ENCODE measurements around the gene HCRTR1.
A peak's percentile ranks its signal among the peaks of the same experiment; 100 is the strongest.

HCRTR1 gene

DNA sequence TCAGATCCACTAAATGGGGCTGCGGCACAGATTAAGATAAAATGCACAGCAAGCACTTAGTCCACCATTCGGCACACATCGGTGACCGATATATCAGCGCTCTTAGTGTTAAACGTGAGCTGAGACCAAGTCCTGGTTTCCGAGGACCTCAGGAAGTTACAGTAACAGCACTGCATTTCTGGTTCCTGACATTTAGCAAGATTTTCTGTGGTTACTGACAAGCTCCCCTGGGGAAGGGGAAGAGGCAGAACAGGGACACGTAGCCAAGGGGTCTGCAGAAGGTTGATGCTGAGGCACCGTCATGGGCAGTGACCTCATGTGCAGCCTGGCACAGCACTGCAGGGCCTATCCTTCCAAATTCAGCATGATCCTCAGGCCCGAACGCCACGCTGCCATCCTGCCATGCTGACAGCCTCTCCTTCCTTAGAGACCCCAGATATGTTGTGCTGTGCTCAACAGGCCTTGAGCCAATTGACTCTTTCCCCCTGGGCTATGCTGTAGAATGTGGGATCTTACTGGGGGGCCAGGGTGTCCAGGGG is 40.6 kb downstream of the HCRTR1 start:
- no peak for DNase-seq (ENCODE audit: low read depth)
- TF ChIP-seq, protein P1, sequence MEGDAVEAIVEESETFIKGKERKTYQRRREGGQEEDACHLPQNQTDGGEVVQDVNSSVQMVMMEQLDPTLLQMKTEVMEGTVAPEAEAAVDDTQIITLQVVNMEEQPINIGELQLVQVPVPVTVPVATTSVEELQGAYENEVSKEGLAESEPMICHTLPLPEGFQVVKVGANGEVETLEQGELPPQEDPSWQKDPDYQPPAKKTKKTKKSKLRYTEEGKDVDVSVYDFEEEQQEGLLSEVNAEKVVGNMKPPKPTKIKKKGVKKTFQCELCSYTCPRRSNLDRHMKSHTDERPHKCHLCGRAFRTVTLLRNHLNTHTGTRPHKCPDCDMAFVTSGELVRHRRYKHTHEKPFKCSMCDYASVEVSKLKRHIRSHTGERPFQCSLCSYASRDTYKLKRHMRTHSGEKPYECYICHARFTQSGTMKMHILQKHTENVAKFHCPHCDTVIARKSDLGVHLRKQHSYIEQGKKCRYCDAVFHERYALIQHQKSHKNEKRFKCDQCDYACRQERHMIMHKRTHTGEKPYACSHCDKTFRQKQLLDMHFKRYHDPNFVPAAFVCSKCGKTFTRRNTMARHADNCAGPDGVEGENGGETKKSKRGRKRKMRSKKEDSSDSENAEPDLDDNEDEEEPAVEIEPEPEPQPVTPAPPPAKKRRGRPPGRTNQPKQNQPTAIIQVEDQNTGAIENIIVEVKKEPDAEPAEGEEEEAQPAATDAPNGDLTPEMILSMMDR (conservative IDR thresholded peaks at IDR 0.05; ENCODE audit: low read depth, low read length): no peak
- H3K4me3 ChIP-seq (ENCODE audit: low read depth, low read length): no peak overlapping the region

DNA sequence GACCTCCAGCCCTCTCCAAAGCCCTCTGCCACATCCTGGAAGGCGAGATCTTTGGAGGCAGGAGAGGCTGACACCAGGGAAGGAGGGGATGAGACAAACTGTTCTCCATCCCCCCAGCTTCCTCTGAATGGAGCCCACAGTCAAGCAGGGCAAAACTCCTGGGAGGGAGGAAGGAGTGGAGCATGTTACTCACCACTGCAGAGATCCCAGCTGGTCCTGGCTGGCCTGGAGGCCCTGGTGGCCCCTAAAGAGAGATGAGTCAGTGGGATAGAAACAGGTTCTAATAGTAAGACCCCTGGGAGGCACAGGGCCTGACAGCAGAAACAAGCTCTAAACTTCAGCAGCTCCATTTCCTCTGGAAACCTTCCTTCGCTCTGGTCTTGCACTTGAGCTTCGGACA is 41.2 kb downstream of the HCRTR1 start:
- no peak overlapping the region for H3K4me3 ChIP-seq (ENCODE audit: low read depth, low read length)

DNA sequence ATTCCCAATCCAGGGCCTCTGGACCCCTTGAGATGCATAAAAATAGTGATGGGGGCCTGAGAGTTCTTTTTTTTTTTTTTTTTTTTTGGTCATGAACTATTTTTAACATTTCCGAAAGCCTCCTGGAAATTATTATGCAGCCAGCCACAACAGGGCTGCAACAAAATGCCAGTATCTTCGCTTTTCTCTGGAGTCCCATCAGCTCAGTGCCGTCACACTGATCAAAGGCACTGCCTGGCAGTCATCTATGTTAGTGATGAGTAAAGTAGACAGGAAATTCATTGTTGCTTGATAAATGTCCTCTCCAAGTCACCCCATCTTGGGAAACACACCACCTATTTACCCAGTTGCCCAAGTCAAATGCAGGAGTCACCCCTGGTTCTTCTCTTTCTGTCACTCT is 42.4 kb downstream of the HCRTR1 start:
- no peak overlapping the region for H3K4me3 ChIP-seq (ENCODE audit: low read depth, low read length)
- TF ChIP-seq, protein P1 (conservative IDR thresholded peaks at IDR 0.05; ENCODE audit: low read depth, low read length): no peak
- DNase-seq (ENCODE audit: low read depth): no peak

More for the DNA sequence above, 41.2 kb downstream of the HCRTR1 start:
- TF ChIP-seq, protein P1 (conservative IDR thresholded peaks at IDR 0.05; ENCODE audit: low read depth, low read length): no peak
- DNase-seq (ENCODE audit: low read depth): no peak

DNA sequence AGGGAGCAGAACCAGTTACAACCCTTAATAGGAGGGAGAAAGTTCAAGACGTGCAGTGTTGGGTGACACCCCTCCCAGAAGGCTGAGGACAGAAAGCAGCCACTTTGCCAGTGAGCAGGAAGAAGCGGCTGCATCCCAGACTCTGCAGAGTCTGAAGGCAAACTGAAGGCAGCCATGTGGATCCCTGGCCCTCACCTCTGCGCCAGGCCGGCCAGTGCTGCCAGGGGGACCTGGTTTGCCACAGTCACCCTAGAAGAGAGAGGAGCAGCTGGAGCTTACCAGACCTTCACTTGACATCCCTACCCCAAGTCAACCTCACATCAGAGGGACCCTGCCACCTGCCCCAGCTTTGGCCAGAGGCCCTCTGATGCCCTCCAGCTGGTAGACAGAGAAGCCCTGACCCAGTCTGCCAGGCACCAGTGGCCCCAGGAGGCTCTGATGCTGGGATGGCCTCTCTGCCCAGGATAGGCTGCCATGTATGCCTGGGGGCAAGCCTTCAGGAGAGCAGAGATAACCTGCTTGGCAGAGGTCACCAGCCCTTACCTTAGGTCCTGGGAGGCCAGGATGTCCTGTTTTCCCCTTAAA is 43.5 kb downstream of the HCRTR1 start:
- TF ChIP-seq, protein P1 (conservative IDR thresholded peaks at IDR 0.05; ENCODE audit: low read depth, low read length): no peak
- no peak overlapping the region for H3K4me3 ChIP-seq (ENCODE audit: low read depth, low read length)
- DNase-seq (ENCODE audit: low read depth): no peak

DNA sequence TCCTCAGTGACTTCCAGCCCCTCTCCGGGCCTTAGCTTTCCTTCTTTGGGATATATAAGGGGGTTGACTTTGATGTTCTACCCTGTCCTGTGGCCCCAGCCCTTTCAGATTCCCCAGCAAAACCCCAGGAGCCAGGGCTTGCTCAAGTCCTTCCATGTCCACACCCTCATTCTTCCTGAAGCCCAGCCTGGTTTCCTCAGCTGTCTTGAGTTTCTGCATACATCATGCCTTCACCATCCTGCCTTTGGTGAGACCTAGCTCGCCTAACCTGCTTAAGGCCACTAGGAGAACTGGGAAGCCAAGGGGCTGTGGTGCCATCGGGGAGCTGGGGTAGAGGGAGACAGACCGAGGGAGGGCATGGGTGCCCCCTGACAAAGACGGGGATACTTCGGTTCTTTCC is 44.4 kb downstream of the HCRTR1 start:
- DNase-seq (ENCODE audit: low read depth): peak; percentile 9
- TF ChIP-seq, protein P1 (conservative IDR thresholded peaks at IDR 0.05; ENCODE audit: low read depth, low read length): no peak
- H3K4me3 ChIP-seq (ENCODE audit: low read depth, low read length): no peak overlapping the region

GRCh38 chr1:31662463-31662862 is 45.0 kb downstream of the HCRTR1 start:
- no peak overlapping the region for H3K4me3 ChIP-seq (ENCODE audit: low read depth, low read length)
- no peak for DNase-seq (ENCODE audit: low read depth)
- TF ChIP-seq, protein P1 (conservative IDR thresholded peaks at IDR 0.05; ENCODE audit: low read depth, low read length): no peak

Data from choroid plexus epithelial cell (primary cell).